ENCODE measurements around the gene BLM.
A peak's percentile ranks its signal among the peaks of the same experiment; 100 is the strongest.

The BLM gene

GRCh38 chr15:90813796-90814190, 96.6 kb downstream of the BLM start:
- no peak overlapping the region for H2BK15ac ChIP-seq (ENCODE audit: low read depth, poor library complexity, severe bottlenecking)
- H3K79me1 ChIP-seq (replicated peaks; ENCODE audit: low read length, poor library complexity, severe bottlenecking) = no peaks in the 10 kb centered on the region
- H3K14ac ChIP-seq (ENCODE audit: low read length in 2 of 2) = no peak overlapping the region
- H2BK5ac ChIP-seq (ENCODE audit: low read depth, low read length, poor library complexity, severe bottlenecking) = no peak overlapping the region
- no peak overlapping the region for H3K27ac ChIP-seq (ENCODE audit: low read length, poor library complexity, severe bottlenecking)
- H4K8ac ChIP-seq (ENCODE audit: low read length) = peak overlapping the region; percentile 35
- peaks cover 0 to 4% of the 10 kb centered on the region in 2 experiments for H3K27me3 ChIP-seq (ENCODE audit: control insufficient read depth in 1 of 2, insufficient read depth in 1 of 2, low read length in 2 of 2)
- H3K4me1 ChIP-seq (ENCODE audit: control insufficient read depth, insufficient read depth, low read depth, low read length) = peaks cover 7% of the 10 kb centered on the region
- no peak overlapping the region for H2BK12ac ChIP-seq (ENCODE audit: low read length in 2 of 2)
- H3K4me2 ChIP-seq (ENCODE audit: low read length, poor library complexity, severe bottlenecking) = no peak overlapping the region
- no peak overlapping the region for H2AFZ ChIP-seq (ENCODE audit: low read depth, low read length)
- no peaks in the 10 kb centered on the region for H3K9me3 ChIP-seq (ENCODE audit: control insufficient read depth, low read length)
- H4K91ac ChIP-seq (ENCODE audit: low read length) = no peak overlapping the region
- no peak overlapping the region for H3K9ac ChIP-seq (ENCODE audit: low read length)
- H3K4me3 ChIP-seq (ENCODE audit: insufficient read depth in 1 of 2, low read depth in 1 of 2, low read length in 2 of 2) = no peak overlapping the region
- H3K4ac ChIP-seq (ENCODE audit: low read depth in 1 of 2, low read length in 2 of 2) = no peak overlapping the region
- 63% methylated on average over 2 of the region's 2 CpGs for WGBS
- no peak overlapping the region for H2AK5ac ChIP-seq (ENCODE audit: low read length, severe bottlenecking)
- H3K23ac ChIP-seq (ENCODE audit: low read length in 2 of 2) = no peak overlapping the region
- DNase-seq = no peak
- no peak overlapping the region for H2BK120ac ChIP-seq (ENCODE audit: low read depth, low read length)
- H3K18ac ChIP-seq (ENCODE audit: low read depth in 1 of 2, low read length in 2 of 2) = peak overlapping the region in 1 of 2 experiments; percentile 14
- no peaks in the 10 kb centered on the region for H3K36me3 ChIP-seq (ENCODE audit: control insufficient read depth in 1 of 2, insufficient read depth in 2 of 2, low read depth in 1 of 2, low read length in 2 of 2)

GRCh38 chr15:90814191-90814821, 97.2 kb downstream of the BLM start:
- Histone ChIP-seq H3K14ac (ENCODE audit: low read length in 2 of 2) (no peak overlapping the region), H3K9me3 (ENCODE audit: control insufficient read depth, low read length) (no peaks in the 10 kb centered on the region), H3K36me3 (ENCODE audit: control insufficient read depth in 1 of 2, insufficient read depth in 2 of 2, low read depth in 1 of 2, low read length in 2 of 2) (no peaks in the 10 kb centered on the region), H3K9ac (ENCODE audit: low read length) (no peak overlapping the region), H2BK15ac (ENCODE audit: low read depth, poor library complexity, severe bottlenecking) (no peak overlapping the region), H3K4me2 (ENCODE audit: low read length, poor library complexity, severe bottlenecking) (no peak overlapping the region), H2BK12ac (ENCODE audit: low read length in 2 of 2) (no peak overlapping the region), H3K27me3 (ENCODE audit: control insufficient read depth in 1 of 2, insufficient read depth in 1 of 2, low read length in 2 of 2) (peaks cover 0 to 7% of the 10 kb centered on the region in 2 experiments), H3K79me1 (replicated peaks; ENCODE audit: low read length, poor library complexity, severe bottlenecking) (no peaks in the 10 kb centered on the region), H2AK5ac (ENCODE audit: low read length, severe bottlenecking) (no peak overlapping the region), H3K18ac (ENCODE audit: low read depth in 1 of 2, low read length in 2 of 2) (peak overlapping the region; percentile 14 to 35), H4K91ac (ENCODE audit: low read length) (peak overlapping the region; percentile 32), H3K23ac (ENCODE audit: low read length in 2 of 2) (no peak overlapping the region), H3K27ac (ENCODE audit: low read length, poor library complexity, severe bottlenecking) (no peak overlapping the region), H4K8ac (ENCODE audit: low read length) (peak overlapping the region; percentile 35), H2BK5ac (ENCODE audit: low read depth, low read length, poor library complexity, severe bottlenecking) (no peak overlapping the region), H3K4me3 (ENCODE audit: insufficient read depth in 1 of 2, low read depth in 1 of 2, low read length in 2 of 2) (no peak overlapping the region), H2AFZ (ENCODE audit: low read depth, low read length) (peak overlapping the region; percentile 32), H3K4me1 (ENCODE audit: control insufficient read depth, insufficient read depth, low read depth, low read length) (peaks cover 7% of the 10 kb centered on the region), H3K4ac (ENCODE audit: low read depth in 1 of 2, low read length in 2 of 2) (no peak overlapping the region), H2BK120ac (ENCODE audit: low read depth, low read length) (no peak overlapping the region)
- peak; percentile 32 for DNase-seq
- WGBS = 50% methylated on average over 13 of the region's 13 CpGs

GRCh38 chr15:90816401-90817116, 99.4 kb downstream of the BLM start:
- Histone ChIP-seq H3K14ac (ENCODE audit: low read length in 2 of 2) (no peak overlapping the region), H3K27ac (ENCODE audit: low read length, poor library complexity, severe bottlenecking) (no peak overlapping the region), H3K4ac (ENCODE audit: low read depth in 1 of 2, low read length in 2 of 2) (no peak overlapping the region), H3K18ac (ENCODE audit: low read depth in 1 of 2, low read length in 2 of 2) (no peak overlapping the region), H2BK5ac (ENCODE audit: low read depth, low read length, poor library complexity, severe bottlenecking) (no peak overlapping the region), H4K91ac (ENCODE audit: low read length) (no peak overlapping the region), H2AFZ (ENCODE audit: low read depth, low read length) (no peak overlapping the region), H3K36me3 (ENCODE audit: control insufficient read depth in 1 of 2, insufficient read depth in 2 of 2, low read depth in 1 of 2, low read length in 2 of 2) (no peaks in the 10 kb centered on the region), H3K4me1 (ENCODE audit: control insufficient read depth, insufficient read depth, low read depth, low read length) (peaks cover 7% of the 10 kb centered on the region), H2BK120ac (ENCODE audit: low read depth, low read length) (no peak overlapping the region), H3K9ac (ENCODE audit: low read length) (no peak overlapping the region), H3K9me3 (ENCODE audit: control insufficient read depth, low read length) (no peaks in the 10 kb centered on the region), H4K8ac (ENCODE audit: low read length) (no peak overlapping the region), H3K4me3 (ENCODE audit: insufficient read depth in 1 of 2, low read depth in 1 of 2, low read length in 2 of 2) (no peak overlapping the region), H3K4me2 (ENCODE audit: low read length, poor library complexity, severe bottlenecking) (no peak overlapping the region), H2BK12ac (ENCODE audit: low read length in 2 of 2) (no peak overlapping the region), H2BK15ac (ENCODE audit: low read depth, poor library complexity, severe bottlenecking) (no peak overlapping the region), H3K23ac (ENCODE audit: low read length in 2 of 2) (no peak overlapping the region), H3K79me1 (replicated peaks; ENCODE audit: low read length, poor library complexity, severe bottlenecking) (no peaks in the 10 kb centered on the region), H3K27me3 (ENCODE audit: control insufficient read depth in 1 of 2, insufficient read depth in 1 of 2, low read length in 2 of 2) (peaks cover 0 to 19% of the 10 kb centered on the region in 2 experiments), H2AK5ac (ENCODE audit: low read length, severe bottlenecking) (no peak overlapping the region)
- DNase-seq = no peak
- 90% methylated on average over 14 of the region's 15 CpGs for WGBS

GRCh38 chr15:90817117-90818057, 100.2 kb downstream of the BLM start:
- Histone ChIP-seq H4K8ac (ENCODE audit: low read length) (no peak overlapping the region), H3K27me3 (ENCODE audit: control insufficient read depth in 1 of 2, insufficient read depth in 1 of 2, low read length in 2 of 2) (peaks cover 0 to 27% of the 10 kb centered on the region in 2 experiments), H3K23ac (ENCODE audit: low read length in 2 of 2) (no peak overlapping the region)

More at GRCh38 chr15:90817117-90818057, 100.2 kb downstream of the BLM start:
- H2BK12ac ChIP-seq (ENCODE audit: low read length in 2 of 2) = no peak overlapping the region
- no peak overlapping the region for H3K4ac ChIP-seq (ENCODE audit: low read depth in 1 of 2, low read length in 2 of 2)
- H3K79me1 ChIP-seq (replicated peaks; ENCODE audit: low read length, poor library complexity, severe bottlenecking) = no peaks in the 10 kb centered on the region
- H2AK5ac ChIP-seq (ENCODE audit: low read length, severe bottlenecking) = no peak overlapping the region
- no peak overlapping the region for H3K18ac ChIP-seq (ENCODE audit: low read depth in 1 of 2, low read length in 2 of 2)
- no peaks in the 10 kb centered on the region for H3K36me3 ChIP-seq (ENCODE audit: control insufficient read depth in 1 of 2, insufficient read depth in 2 of 2, low read depth in 1 of 2, low read length in 2 of 2)
- H2BK120ac ChIP-seq (ENCODE audit: low read depth, low read length) = no peak overlapping the region
- H2BK15ac ChIP-seq (ENCODE audit: low read depth, poor library complexity, severe bottlenecking) = no peak overlapping the region
- 88% methylated on average over 14 of the region's 14 CpGs for WGBS
- peaks cover 7% of the 10 kb centered on the region for H3K4me1 ChIP-seq (ENCODE audit: control insufficient read depth, insufficient read depth, low read depth, low read length)
- H3K9me3 ChIP-seq (ENCODE audit: control insufficient read depth, low read length) = no peaks in the 10 kb centered on the region
- H2BK5ac ChIP-seq (ENCODE audit: low read depth, low read length, poor library complexity, severe bottlenecking) = no peak overlapping the region
- no peak overlapping the region for H3K27ac ChIP-seq (ENCODE audit: low read length, poor library complexity, severe bottlenecking)
- H3K4me3 ChIP-seq (ENCODE audit: insufficient read depth in 1 of 2, low read depth in 1 of 2, low read length in 2 of 2) = no peak overlapping the region
- no peak overlapping the region for H3K14ac ChIP-seq (ENCODE audit: low read length in 2 of 2)
- DNase-seq = no peak
- no peak overlapping the region for H3K4me2 ChIP-seq (ENCODE audit: low read length, poor library complexity, severe bottlenecking)
- no peak overlapping the region for H4K91ac ChIP-seq (ENCODE audit: low read length)
- H3K9ac ChIP-seq (ENCODE audit: low read length) = no peak overlapping the region
- H2AFZ ChIP-seq (ENCODE audit: low read depth, low read length) = no peak overlapping the region

Measured in mesenchymal stem cell (in vitro differentiated cells and primary cell).